ENCODE results near the gene PCSK7. TPM values are rescaled to one million over a fixed set of nuclear protein-coding genes. Genes with fewer than 3 reads are reported as not detected.

The PCSK7 gene
- total RNA-seq, 1 donor from 2014 or later = 154 TPM

DNA sequence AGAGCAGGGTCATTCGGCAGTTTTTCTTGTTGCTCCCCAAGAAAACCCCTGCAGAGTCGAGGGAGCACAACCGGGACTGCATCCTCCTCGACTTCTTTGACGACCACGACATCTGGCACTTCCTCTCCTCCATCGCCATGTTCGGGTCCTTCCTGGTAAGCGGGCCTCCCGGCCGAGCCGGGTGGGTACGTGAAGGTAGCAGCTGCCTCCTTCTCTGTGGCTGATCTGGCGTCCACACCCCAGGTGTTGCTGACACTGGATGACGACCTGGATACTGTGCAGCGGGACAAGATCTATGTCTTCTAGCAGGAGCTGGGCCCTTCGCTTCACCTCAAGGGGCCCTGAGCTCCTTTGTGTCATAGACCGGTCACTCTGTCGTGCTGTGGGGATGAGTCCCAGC lies 36.1 kb downstream of the PCSK7 start:
- Mint-ChIP-seq H3K36me3 (ENCODE audit: low read depth) (peaks cover 4% of the 10 kb centered on the region), H3K9me3 (no peaks in the 10 kb centered on the region), H3K27ac (no peak overlapping the region), H3K4me1 (ENCODE audit: low read depth) (no peaks in the 10 kb centered on the region), H3K4me3 (ENCODE audit: low read depth) (no peak overlapping the region), H3K27me3 (ENCODE audit: low read depth) (no peaks in the 10 kb centered on the region)
- no peak for DNase-seq (ENCODE audit: low spot score)
- intact Hi-C loops (cut with micrococcal nuclease) = no loop called here

DNA sequence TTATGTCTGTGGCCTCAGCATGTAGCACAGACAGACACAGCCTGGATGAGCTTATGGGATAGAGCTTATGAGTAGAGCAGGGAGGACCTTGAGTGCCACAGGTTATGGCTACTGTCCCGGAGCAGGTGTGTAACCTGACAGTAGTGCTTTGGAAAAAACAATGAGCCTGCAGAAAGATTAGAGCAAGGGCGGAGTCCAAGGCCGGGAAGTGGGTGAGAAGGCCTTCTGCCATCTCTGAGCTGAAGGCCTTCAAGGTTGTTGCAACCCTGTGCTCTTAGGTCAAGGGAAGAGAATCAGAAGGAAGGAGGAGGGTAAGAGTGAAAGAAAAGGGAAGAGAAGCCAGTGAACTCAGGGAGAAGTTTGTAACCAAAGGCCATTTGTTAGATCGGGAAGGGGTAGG lies 36.6 kb downstream of the PCSK7 start:
- intact Hi-C loops (cut with micrococcal nuclease) = no loop called here
- Mint-ChIP-seq H3K36me3 (ENCODE audit: low read depth) (peaks cover 4% of the 10 kb centered on the region), H3K4me1 (ENCODE audit: low read depth) (no peaks in the 10 kb centered on the region)

DNA sequence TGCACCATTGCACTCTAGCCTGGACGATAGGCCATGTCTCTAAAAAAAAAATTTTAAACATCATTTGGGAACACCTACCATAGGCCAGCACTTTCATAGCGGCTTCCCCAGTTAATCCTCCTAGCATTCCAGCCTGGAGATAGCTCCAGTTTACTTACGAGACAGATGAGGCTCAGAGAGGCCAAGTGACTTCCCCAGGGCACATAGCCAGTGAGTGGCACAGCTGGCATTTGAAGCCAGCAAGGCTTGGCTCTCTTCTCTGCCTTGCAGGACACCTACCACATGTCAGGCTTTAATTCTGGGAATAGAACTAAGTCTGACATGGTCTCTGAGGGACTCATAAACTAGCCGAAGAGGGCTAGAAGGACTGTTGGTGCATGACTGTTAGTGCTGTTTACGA lies 37.6 kb downstream of the PCSK7 start:
- no peak for DNase-seq (ENCODE audit: low spot score)
- Mint-ChIP-seq H3K9me3 (no peaks in the 10 kb centered on the region), H3K27ac (no peak overlapping the region), H3K4me3 (ENCODE audit: low read depth) (no peak overlapping the region), H3K27me3 (ENCODE audit: low read depth) (no peaks in the 10 kb centered on the region), H3K4me1 (ENCODE audit: low read depth) (no peaks in the 10 kb centered on the region), H3K36me3 (ENCODE audit: low read depth) (peaks cover 4% of the 10 kb centered on the region)
- intact Hi-C loops (cut with micrococcal nuclease) = no loop called here

More for the DNA sequence above, 36.6 kb downstream of the PCSK7 start:
- H3K27me3 Mint-ChIP-seq (ENCODE audit: low read depth) = no peaks in the 10 kb centered on the region
- no peak overlapping the region for H3K4me3 Mint-ChIP-seq (ENCODE audit: low read depth)
- H3K9me3 Mint-ChIP-seq = no peaks in the 10 kb centered on the region
- no peak for DNase-seq (ENCODE audit: low spot score)
- peak overlapping the region; percentile 0 for H3K27ac Mint-ChIP-seq

DNA sequence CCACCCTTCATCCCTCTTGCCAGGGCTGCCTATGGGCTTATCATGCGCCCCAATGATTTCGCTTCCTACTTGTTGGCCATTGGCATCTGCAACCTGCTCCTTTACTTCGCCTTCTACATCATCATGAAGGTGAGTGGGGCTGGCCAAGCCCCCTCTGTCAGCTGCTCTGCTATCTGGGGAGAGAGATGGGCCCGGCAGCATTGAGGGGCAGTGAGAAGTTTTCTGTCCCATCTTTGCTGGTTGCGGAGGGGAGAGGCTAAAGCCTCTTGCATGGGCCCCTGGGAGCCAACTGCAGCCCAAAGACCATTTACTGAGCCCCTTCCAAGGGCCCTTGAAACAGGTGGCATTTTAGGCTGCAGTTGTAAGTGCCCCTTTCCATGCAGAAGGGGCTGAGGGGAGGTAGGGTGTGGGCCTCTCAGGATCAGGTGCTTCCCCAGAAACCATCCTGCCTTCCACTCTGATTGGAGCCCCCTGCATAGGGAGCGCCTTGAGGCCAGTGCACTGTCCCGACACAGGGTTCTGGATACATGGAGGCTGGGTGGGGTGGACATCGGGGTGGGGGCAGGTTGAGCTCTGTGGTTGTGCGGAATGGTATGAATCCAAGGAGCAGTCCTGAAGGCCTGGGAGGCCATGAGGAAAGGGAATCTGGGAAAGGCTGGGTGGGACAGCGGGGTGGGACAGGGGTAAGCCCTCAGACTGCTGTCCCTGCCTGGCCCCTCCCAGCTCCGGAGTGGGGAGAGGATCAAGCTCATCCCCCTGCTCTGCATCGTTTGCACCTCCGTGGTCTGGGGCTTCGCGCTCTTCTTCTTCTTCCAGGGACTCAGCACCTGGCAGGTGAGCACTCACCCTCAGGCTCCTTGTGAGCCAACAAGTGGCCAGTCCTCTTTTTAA lies 38.5 kb downstream of the PCSK7 start:
- peaks cover 3% of the 10 kb centered on the region for H3K36me3 Mint-ChIP-seq (ENCODE audit: low read depth)
- intact Hi-C loops (cut with micrococcal nuclease) = no loop called here
- H3K27ac Mint-ChIP-seq = no peak overlapping the region
- H3K27me3 Mint-ChIP-seq (ENCODE audit: low read depth) = no peaks in the 10 kb centered on the region
- H3K9me3 Mint-ChIP-seq = no peaks in the 10 kb centered on the region
- DNase-seq (ENCODE audit: low spot score) = no peak
- H3K4me1 Mint-ChIP-seq (ENCODE audit: low read depth) = no peaks in the 10 kb centered on the region
- no peak overlapping the region for H3K4me3 Mint-ChIP-seq (ENCODE audit: low read depth)

DNA sequence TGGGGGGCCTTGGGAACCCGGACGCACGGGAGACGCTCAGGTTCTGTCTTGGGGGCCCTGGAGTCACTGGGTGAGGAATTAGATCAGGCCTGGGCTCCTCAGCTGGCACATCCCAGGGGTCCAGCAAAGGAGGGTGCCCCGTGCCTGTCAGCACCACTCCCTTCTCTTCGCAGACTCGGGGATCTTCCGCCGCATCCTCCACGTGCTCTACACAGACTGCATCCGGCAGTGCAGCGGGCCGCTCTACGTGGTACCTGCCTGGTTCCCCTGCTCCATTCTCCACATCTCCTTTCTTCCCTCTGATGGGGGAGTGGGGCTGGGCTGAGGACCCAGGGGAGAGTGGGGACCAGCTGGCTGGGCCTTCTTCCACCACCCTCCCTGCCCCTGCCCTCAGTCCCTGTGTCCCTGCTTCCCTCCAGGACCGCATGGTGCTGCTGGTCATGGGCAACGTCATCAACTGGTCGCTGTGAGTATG lies 39.4 kb downstream of the PCSK7 start:
- Mint-ChIP-seq H3K27me3 (ENCODE audit: low read depth) (no peaks in the 10 kb centered on the region), H3K36me3 (ENCODE audit: low read depth) (no peaks in the 10 kb centered on the region), H3K27ac (no peak overlapping the region), H3K4me3 (ENCODE audit: low read depth) (no peak overlapping the region), H3K4me1 (ENCODE audit: low read depth) (no peaks in the 10 kb centered on the region), H3K9me3 (no peaks in the 10 kb centered on the region)
- intact Hi-C loops (cut with micrococcal nuclease) = no loop called here
- DNase-seq (ENCODE audit: low spot score) = no peak

DNA sequence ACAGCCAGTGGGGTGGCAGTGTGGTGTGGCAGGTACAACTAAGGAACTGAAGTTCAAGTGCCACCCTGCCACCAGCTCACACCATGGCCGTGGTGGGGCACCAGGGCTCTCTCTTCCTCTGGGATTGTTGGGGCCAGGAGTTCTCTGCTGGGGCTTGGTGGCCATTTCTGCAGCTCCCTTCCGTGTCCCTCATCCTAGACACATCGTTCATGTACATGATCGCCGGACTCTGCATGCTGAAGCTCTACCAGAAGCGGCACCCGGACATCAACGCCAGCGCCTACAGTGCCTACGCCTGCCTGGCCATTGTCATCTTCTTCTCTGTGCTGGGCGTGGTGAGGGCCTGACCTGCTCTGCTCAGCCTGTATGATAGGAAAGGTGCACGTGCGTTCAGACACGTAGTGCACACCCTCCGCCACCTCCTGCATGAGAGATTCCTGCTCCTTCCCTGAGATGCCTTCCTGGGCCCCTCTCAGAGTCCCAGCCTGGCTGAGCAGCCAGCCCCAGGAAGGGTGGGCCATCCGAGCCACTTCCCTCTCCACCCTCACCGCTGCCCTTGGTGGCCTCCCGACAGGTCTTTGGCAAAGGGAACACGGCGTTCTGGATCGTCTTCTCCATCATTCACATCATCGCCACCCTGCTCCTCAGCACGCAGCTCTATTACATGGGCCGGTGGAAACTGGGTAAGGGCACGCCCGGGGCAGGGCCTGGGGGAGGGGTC lies 40.0 kb downstream of the PCSK7 start:
- Mint-ChIP-seq H3K27ac (no peak overlapping the region), H3K4me3 (ENCODE audit: low read depth) (no peak overlapping the region), H3K36me3 (ENCODE audit: low read depth) (no peaks in the 10 kb centered on the region), H3K4me1 (ENCODE audit: low read depth) (no peaks in the 10 kb centered on the region), H3K27me3 (ENCODE audit: low read depth) (no peaks in the 10 kb centered on the region), H3K9me3 (no peaks in the 10 kb centered on the region)
- no peak for DNase-seq (ENCODE audit: low spot score)
- intact Hi-C loops (cut with micrococcal nuclease) = no loop called here

DNA sequence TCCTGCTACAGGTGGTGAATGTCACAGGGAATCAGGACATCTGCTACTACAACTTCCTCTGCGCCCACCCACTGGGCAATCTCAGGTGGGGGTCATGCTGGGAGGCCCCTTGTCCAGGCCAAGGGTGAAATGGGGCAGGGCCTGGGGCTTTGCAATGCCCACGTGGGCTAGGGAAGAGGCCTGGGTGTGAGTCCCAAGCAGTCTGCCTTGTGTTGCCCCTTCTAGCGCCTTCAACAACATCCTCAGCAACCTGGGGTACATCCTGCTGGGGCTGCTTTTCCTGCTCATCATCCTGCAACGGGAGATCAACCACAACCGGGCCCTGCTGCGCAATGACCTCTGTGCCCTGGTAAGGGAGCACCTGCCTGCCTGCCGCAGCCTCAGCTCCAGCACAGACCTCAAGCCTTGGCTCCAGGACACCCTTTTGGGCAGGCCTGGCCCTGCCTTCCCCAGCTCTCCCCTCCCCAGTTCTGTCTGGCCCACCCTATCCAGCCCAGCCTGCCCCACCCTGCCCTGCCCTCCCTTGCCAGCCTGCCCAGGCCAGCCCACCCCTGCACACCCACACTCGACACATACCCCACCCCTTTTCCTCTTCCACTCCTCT lies 41.8 kb downstream of the PCSK7 start:
- DNase-seq (ENCODE audit: low spot score) = no peak
- H3K27me3 Mint-ChIP-seq (ENCODE audit: low read depth) = no peaks in the 10 kb centered on the region
- H3K36me3 Mint-ChIP-seq (ENCODE audit: low read depth) = no peaks in the 10 kb centered on the region
- H3K4me3 Mint-ChIP-seq (ENCODE audit: low read depth) = no peak overlapping the region
- H3K27ac Mint-ChIP-seq = no peak overlapping the region
- intact Hi-C loops (cut with micrococcal nuclease) = no loop called here
- H3K4me1 Mint-ChIP-seq (ENCODE audit: low read depth) = no peaks in the 10 kb centered on the region
- H3K9me3 Mint-ChIP-seq = no peaks in the 10 kb centered on the region

DNA sequence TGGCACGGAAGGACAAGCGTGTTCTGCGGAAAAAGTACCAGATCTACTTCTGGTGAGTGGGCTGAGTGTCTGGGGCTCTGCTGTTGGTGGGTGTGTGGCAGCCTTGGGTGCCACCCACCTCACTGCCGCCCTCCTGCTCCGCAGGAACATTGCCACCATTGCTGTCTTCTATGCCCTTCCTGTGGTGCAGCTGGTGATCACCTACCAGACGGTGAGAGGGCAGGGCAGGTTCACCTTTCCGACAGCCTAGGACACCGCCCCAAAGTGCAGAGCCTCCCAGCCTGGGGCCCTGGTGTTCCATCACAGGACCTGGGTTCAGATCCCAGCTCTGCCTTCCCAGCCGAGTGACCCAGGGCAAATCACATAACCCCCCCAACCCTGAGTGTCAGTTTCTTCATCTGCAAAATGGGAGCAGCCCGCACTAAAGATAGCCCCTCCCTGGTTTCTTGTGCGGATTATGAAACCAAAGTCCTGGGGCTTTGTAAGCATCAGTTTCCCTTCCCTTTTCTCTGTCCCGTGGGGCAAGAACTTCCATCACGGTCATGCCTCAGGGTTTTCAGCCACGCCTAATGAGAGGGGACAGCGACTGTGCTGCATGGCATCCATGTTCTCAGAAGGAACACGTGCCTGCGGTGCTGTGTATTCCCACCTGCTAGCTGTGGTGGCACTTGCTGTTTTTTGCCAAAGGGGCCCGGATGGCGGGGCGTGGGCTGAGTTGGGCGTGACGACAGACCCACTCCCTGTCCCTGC lies 42.5 kb downstream of the PCSK7 start:
- Mint-ChIP-seq H3K27me3 (ENCODE audit: low read depth) (no peaks in the 10 kb centered on the region), H3K36me3 (ENCODE audit: low read depth) (no peaks in the 10 kb centered on the region), H3K4me3 (ENCODE audit: low read depth) (no peak overlapping the region), H3K27ac (no peak overlapping the region), H3K9me3 (no peaks in the 10 kb centered on the region), H3K4me1 (ENCODE audit: low read depth) (no peaks in the 10 kb centered on the region)
- intact Hi-C loops (cut with micrococcal nuclease) = no loop called here
- DNase-seq (ENCODE audit: low spot score) = no peak

DNA sequence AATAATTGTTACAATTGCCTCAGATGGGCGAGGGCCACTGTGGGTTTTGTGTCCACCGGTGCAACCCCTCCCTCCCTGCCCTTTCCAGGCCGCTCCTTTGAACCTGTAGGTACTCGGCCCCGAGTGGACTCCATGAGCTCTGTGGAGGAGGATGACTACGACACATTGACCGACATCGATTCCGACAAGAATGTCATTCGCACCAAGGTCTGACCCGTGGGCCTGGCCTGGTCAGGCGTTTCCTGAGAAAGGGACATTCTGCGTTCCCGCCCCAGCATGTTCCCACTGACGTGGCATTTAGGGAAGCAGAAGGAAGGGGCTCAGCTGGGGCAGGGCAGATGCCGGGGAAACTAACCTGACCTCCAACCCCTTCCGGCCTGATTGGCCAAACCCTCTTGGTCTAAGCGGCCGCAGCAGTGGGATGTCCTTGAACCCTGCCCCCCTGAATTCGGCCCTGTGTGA lies 43.2 kb downstream of the PCSK7 start:
- intact Hi-C loops (cut with micrococcal nuclease) = no loop called here
- Mint-ChIP-seq H3K27me3 (ENCODE audit: low read depth) (no peaks in the 10 kb centered on the region), H3K4me3 (ENCODE audit: low read depth) (no peak overlapping the region), H3K36me3 (ENCODE audit: low read depth) (no peaks in the 10 kb centered on the region), H3K27ac (no peak overlapping the region), H3K4me1 (ENCODE audit: low read depth) (no peaks in the 10 kb centered on the region), H3K9me3 (no peaks in the 10 kb centered on the region)
- no peak for DNase-seq (ENCODE audit: low spot score)

DNA sequence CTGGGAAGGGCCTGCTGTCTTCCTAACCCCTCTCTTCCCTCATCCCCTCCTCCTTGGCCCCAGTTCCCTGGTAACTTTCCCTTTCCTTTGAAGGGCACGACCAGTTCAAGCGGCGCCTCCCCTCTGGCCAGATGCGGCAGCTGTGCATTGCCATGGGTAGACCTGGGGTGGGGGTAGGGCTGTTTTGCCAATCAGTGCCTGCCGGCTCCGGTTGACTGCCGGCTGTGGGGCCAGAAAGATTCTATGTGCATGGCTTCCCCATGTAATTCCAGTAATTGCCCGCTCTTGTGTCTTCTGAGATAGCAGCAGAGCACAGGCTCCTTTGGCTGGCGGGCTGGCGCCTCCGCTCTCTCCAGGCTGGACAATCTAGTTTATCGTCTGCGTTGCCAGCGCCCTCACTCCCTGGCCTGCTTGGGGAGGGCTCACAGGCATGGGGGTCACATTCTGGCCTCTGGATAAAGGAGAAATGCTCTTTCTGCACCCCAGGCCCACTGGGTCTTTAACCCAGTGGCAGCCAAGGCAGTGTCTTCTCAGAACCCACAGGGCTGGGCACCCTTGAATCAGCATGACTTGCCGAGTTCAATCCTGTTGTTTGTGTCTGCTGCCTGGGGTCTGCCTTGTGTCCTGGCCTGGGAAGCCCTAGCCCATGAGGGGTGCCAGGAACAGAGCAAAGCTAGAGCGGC lies 43.9 kb downstream of the PCSK7 start:
- no peak overlapping the region for H3K27ac Mint-ChIP-seq
- H3K27me3 Mint-ChIP-seq (ENCODE audit: low read depth) = no peaks in the 10 kb centered on the region
- no peak for DNase-seq (ENCODE audit: low spot score)
- peaks cover under 1% of the 10 kb centered on the region for H3K36me3 Mint-ChIP-seq (ENCODE audit: low read depth)
- H3K9me3 Mint-ChIP-seq = no peaks in the 10 kb centered on the region
- intact Hi-C loops (cut with micrococcal nuclease) = no loop called here
- no peaks in the 10 kb centered on the region for H3K4me1 Mint-ChIP-seq (ENCODE audit: low read depth)
- no peak overlapping the region for H3K4me3 Mint-ChIP-seq (ENCODE audit: low read depth)

DNA sequence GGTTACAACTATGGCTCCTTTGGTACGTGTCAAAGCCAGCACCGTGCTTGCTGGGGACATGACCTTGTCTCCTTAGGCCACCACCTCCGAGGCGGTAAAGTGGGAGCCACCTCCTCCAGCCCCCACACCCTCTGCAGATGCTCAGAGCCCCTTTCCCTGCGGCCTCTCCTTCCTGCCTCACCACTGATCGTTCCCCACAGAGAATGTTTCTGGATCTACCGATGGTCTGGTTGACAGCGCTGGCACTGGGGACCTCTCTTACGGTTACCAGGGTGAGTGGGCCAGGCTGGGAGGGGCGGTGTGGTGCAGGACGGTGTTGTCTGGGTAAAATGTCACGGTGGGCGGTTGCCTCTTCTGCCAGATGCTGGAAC lies 44.5 kb downstream of the PCSK7 start:
- Mint-ChIP-seq H3K9me3 (no peaks in the 10 kb centered on the region), H3K27me3 (ENCODE audit: low read depth) (no peaks in the 10 kb centered on the region), H3K4me3 (ENCODE audit: low read depth) (no peak overlapping the region), H3K27ac (no peak overlapping the region), H3K36me3 (ENCODE audit: low read depth) (peaks cover 4% of the 10 kb centered on the region), H3K4me1 (ENCODE audit: low read depth) (no peaks in the 10 kb centered on the region)
- intact Hi-C loops (cut with micrococcal nuclease) = no loop called here
- no peak for DNase-seq (ENCODE audit: low spot score)

DNA sequence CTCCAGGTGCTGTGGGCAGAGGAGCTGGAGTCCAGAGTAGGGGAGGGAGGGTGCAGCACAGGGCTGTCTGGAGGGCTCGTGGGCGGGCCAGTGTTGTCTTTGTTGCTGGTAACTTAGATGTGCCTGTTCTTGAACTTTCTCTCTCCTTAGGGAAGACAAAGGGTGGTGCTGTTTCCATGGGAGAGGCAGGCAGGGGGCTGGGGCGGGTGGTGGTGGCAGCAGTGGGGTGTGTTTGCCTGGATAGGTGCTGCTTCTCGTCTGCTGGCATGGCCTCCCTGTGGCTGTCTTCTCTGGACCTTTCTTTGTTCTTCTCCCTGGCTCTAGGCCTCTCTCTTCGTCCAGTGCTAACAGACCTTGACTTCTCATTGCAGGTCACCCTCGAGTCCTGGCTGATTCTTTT lies 44.9 kb downstream of the PCSK7 start:
- intact Hi-C loops (cut with micrococcal nuclease) = no loop called here
- Mint-ChIP-seq H3K36me3 (ENCODE audit: low read depth) (peaks cover 4% of the 10 kb centered on the region), H3K27me3 (ENCODE audit: low read depth) (no peaks in the 10 kb centered on the region), H3K4me1 (ENCODE audit: low read depth) (no peaks in the 10 kb centered on the region), H3K4me3 (ENCODE audit: low read depth) (no peak overlapping the region), H3K27ac (no peak overlapping the region), H3K9me3 (no peaks in the 10 kb centered on the region)
- no peak for DNase-seq (ENCODE audit: low spot score)
